ENCODE results near the gene TMEM205. TPM values are rescaled to one million over a fixed set of nuclear protein-coding genes. Genes with fewer than 3 reads are reported as not detected.

TMEM205 gene
- total and polyA plus RNA-seq, 2 of the 13 experiments (the other 11 are each of a cell fraction or from before 2014, with no cell fraction given): 45.5 to 98.7 TPM

- TF ChIP-seq TARDBP (CRISPR knock-in tag; IDR thresholded peaks at IDR 0.05): peak; percentile 47; the same call in 1 of the 2 replicates
- 0 out of 2 replicates have a peak, but pooled peaks have one; percentile 53 for TF ChIP-seq KDM3A (CRISPR knock-in tag; IDR thresholded peaks at IDR 0.05; ENCODE audit: low read depth)
- no peak for TF ChIP-seq ZNF7 (CRISPR knock-in tag; IDR thresholded peaks at IDR 0.05)
- TF ChIP-seq ZNF761 (CRISPR knock-in tag; conservative IDR thresholded peaks at IDR 0.05): no peak
- no peak for TF ChIP-seq NFE2 (CRISPR knock-in tag; IDR thresholded peaks at IDR 0.05)
- TF ChIP-seq TBX2 (CRISPR knock-in tag; IDR thresholded peaks at IDR 0.05; ENCODE audit: borderline replicate concordance): peak; percentile 60
- TF ChIP-seq DMAP1 (CRISPR knock-in tag; IDR thresholded peaks at IDR 0.05): no peak
- 0 out of 4 replicates have a peak, but pooled peaks of 1 of the 2 experiments have one; percentile 56 for TF ChIP-seq KLF16 (CRISPR knock-in tag; IDR thresholded peaks at IDR 0.05)
- TF ChIP-seq ARID3A (IDR thresholded peaks at IDR 0.05; ENCODE audit: low read depth, low read length): no peak
- no peak for TF ChIP-seq RCOR2 (CRISPR knock-in tag; IDR thresholded peaks at IDR 0.05)
- peak; percentile 50; the same call in 1 of the 2 replicates for TF ChIP-seq MTA1 (CRISPR knock-in tag; IDR thresholded peaks at IDR 0.05; ENCODE audit: borderline replicate concordance)
- TF ChIP-seq HNRNPK (IDR thresholded peaks at IDR 0.05; ENCODE audit: low read depth, low read length, poor library complexity, severe bottlenecking): peak; percentile 49
- TF ChIP-seq ARNTL (CRISPR knock-in tag; IDR thresholded peaks at IDR 0.05): no peak
- no peak for TF ChIP-seq ZFAT (CRISPR knock-in tag; conservative IDR thresholded peaks at IDR 0.05)
- no peak for TF ChIP-seq KDM5A (IDR thresholded peaks at IDR 0.05; ENCODE audit: borderline replicate concordance, low read length)
- no peak for TF ChIP-seq NR2F6 (IDR thresholded peaks at IDR 0.05)
- TF ChIP-seq NR2F6 (CRISPR knock-in tag; IDR thresholded peaks at IDR 0.05): peak; percentile 33; the same call in 1 of the 2 replicates
- TF ChIP-seq ZNF143 (CRISPR knock-in tag; IDR thresholded peaks at IDR 0.05): no peak
- TF ChIP-seq MYC (CRISPR knock-in tag; IDR thresholded peaks at IDR 0.05; ENCODE audit: borderline replicate concordance): peak; percentile 62; the same call in 1 of the 2 replicates
- peak; percentile 79 to 83 for TF ChIP-seq HMGXB4 (CRISPR knock-in tag; IDR thresholded peaks at IDR 0.05; ENCODE audit: borderline replicate concordance in 1 of 2, low read depth in 1 of 2)
- TF ChIP-seq MYPOP (CRISPR knock-in tag; IDR thresholded peaks at IDR 0.05): no peak
- no peak for TF ChIP-seq U2AF1 (optimal IDR thresholded peaks at IDR 0.05; ENCODE audit: low read depth, low read length)
- peak; percentile 78; the same call in 1 of the 2 replicates for TF ChIP-seq HNRNPL (IDR thresholded peaks at IDR 0.05; ENCODE audit: low read depth, low read length)
- no peak for TF ChIP-seq ZNF138 (CRISPR knock-in tag; IDR thresholded peaks at IDR 0.05; ENCODE audit: low read depth)
- TF ChIP-seq ZNF510 (CRISPR knock-in tag; IDR thresholded peaks at IDR 0.05; ENCODE audit: low read depth): no peak
Observed at GRCh38 chr19:11293433-11294389, 52.4 kb downstream of the TMEM205 start (continued).
